Measurements from ENCODE around the gene PYDC1.
A peak's percentile ranks its signal among the peaks of the same experiment; 100 is the strongest.
"Not testable (repeated sequence)": the region's sequence is repeated elsewhere in the genome, so short reads cannot be mapped to it uniquely, and the experiment has no call there.

The PYDC1 gene

GRCh38 chr16:31177136-31177535 is 39.8 kb downstream of the PYDC1 start:
- TF ChIP-seq MYC (IDR thresholded peaks at IDR 0.05; ENCODE audit: low read depth, low read length): no peak
- TF ChIP-seq CTCF (IDR thresholded peaks at IDR 0.05; ENCODE audit: low read depth, low read length): no peak
- no peak for TF ChIP-seq MAX (IDR thresholded peaks at IDR 0.05; ENCODE audit: low read depth, low read length)
- no peak for TF ChIP-seq POLR2A (IDR thresholded peaks at IDR 0.05; ENCODE audit: extremely low read depth, insufficient read length)
- peak; percentile 53 for DNase-seq (ENCODE audit: low read depth)
- H3K4me3 ChIP-seq (ENCODE audit: low read depth, low read length): no peak overlapping the region

GRCh38 chr16:31170048-31170447 is 46.9 kb downstream of the PYDC1 start:
- H3K4me3 ChIP-seq (ENCODE audit: low read depth, low read length); DNase-seq (ENCODE audit: low read depth): not testable (repeated sequence)

- no peak for DNase-seq (ENCODE audit: low read depth)
- H3K4me3 ChIP-seq (ENCODE audit: low read depth, low read length): no peak overlapping the region
- no peak for TF ChIP-seq POLR2A (IDR thresholded peaks at IDR 0.05; ENCODE audit: extremely low read depth, insufficient read length)
- TF ChIP-seq MYC (IDR thresholded peaks at IDR 0.05; ENCODE audit: low read depth, low read length): no peak
- TF ChIP-seq CTCF (IDR thresholded peaks at IDR 0.05; ENCODE audit: low read depth, low read length): no peak
- no peak for TF ChIP-seq MAX (IDR thresholded peaks at IDR 0.05; ENCODE audit: low read depth, low read length)
Measured at GRCh38 chr16:31168848-31169247, 48.1 kb downstream of the PYDC1 start.

- DNase-seq (ENCODE audit: low read depth): peak; percentile 54
- TF ChIP-seq POLR2A (IDR thresholded peaks at IDR 0.05; ENCODE audit: extremely low read depth, insufficient read length) (no peak), MAX (IDR thresholded peaks at IDR 0.05; ENCODE audit: low read depth, low read length) (no peak), MYC (IDR thresholded peaks at IDR 0.05; ENCODE audit: low read depth, low read length) (no peak), CTCF (IDR thresholded peaks at IDR 0.05; ENCODE audit: low read depth, low read length) (no peak)
- no peak overlapping the region for H3K4me3 ChIP-seq (ENCODE audit: low read depth, low read length)
Measured at GRCh38 chr16:31167315-31167714, 49.6 kb downstream of the PYDC1 start.

Measured in NB4 (cell line).